HL-60 (cell line): ENCODE results near the gene MUC5AC.

ENCODE experiments used
- GABPA ChIP-seq: IDR thresholded peaks from 2 replicates; pipeline ENCODE4 v1.6.1; 2012; ENCODE audit warnings: low read depth
- POLR2AphosphoS5 ChIP-seq: IDR thresholded peaks from 2 replicates; pipeline ENCODE4 v1.6.1; 2012; ENCODE audit warnings: low read depth
- REST ChIP-seq: IDR thresholded peaks from 2 replicates; pipeline ENCODE4 v1.6.1; 2012; ENCODE audit warnings: low read depth; ENCODE audit not compliant: insufficient replicate concordance
- SPI1 ChIP-seq: IDR thresholded peaks from 2 replicates; pipeline ENCODE4 v1.6.1; 2012; ENCODE audit warnings: low read depth, mild to moderate bottlenecking, borderline replicate concordance
- TF ChIP-seq, protein P1 (sequence below): IDR thresholded peaks from one replicate; pipeline ENCODE4 v1.5.1; 2011; ENCODE audit warnings: low read length, control low read depth, inconsistent platforms; ENCODE audit not compliant: insufficient read depth

DNA sequence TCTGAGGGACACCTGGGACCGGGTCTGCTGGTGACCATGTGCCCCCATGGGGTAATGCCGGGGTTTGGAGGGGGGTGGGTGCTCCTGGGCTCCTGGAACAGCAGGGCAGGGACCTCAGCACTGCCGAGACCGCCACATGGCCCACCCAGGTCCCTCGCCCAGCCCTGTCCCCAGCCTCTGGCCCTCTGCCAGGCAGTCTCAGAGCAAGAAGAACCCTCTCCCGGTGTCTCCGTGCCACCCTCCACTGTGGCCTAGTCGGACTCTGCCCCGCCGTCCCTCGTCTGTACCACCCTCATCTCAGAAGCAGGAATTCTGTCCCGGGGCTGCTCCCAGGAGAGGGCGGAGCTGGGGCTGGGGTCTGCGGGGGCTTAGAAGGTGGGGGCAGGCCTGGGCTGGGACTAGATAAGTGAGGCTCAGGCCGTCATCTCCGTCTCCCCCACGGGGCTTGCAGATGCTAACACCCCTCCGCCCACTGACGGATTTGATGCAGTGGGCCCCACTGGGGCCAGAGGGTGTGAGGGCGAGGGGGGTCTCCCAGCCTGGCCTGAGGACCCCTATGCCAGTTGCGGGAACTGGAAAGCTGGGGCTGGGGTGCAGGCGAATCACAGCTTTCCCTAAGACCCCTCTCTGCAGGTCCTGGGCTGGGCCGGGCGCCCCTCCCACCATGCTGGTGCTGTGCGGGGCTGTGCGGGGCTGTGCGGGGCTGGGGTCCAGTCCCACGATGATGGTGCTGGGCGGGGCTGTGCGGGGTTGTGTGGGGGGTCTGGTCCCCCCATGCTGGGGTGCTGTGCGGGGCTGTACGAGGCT lies 1.1 kb downstream of the MUC5AC start:
- TF ChIP-seq, protein P1, sequence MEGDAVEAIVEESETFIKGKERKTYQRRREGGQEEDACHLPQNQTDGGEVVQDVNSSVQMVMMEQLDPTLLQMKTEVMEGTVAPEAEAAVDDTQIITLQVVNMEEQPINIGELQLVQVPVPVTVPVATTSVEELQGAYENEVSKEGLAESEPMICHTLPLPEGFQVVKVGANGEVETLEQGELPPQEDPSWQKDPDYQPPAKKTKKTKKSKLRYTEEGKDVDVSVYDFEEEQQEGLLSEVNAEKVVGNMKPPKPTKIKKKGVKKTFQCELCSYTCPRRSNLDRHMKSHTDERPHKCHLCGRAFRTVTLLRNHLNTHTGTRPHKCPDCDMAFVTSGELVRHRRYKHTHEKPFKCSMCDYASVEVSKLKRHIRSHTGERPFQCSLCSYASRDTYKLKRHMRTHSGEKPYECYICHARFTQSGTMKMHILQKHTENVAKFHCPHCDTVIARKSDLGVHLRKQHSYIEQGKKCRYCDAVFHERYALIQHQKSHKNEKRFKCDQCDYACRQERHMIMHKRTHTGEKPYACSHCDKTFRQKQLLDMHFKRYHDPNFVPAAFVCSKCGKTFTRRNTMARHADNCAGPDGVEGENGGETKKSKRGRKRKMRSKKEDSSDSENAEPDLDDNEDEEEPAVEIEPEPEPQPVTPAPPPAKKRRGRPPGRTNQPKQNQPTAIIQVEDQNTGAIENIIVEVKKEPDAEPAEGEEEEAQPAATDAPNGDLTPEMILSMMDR: no peak
- TF ChIP-seq REST (no peak), GABPA (no peak), POLR2AphosphoS5 (no peak), SPI1 (no peak)
